ENCODE measurements around the gene BCL10. TPM values are rescaled to one million over a fixed set of nuclear protein-coding genes. Genes with fewer than 3 reads are reported as not detected.
A peak's percentile ranks its signal among the peaks of the same experiment; 100 is the strongest.

Gene BCL10
- total and polyA plus RNA-seq, 2 of the 13 experiments (the other 11 are each of a cell fraction or from before 2014, with no cell fraction given), result 3.7 to 14.1 TPM

GRCh38 chr1:85303440-85304162 is 27.2 kb upstream of the BCL10 start:
- CTCF ChIA-PET (ENCODE audit: low intra/inter-chr PET ratio, low total read pairs), result no interaction called here
- in situ Hi-C loops (cut with HindIII; ENCODE audit: extremely low pct_ligation_motif_present, low pct_unique_long_range_greater_than_20kb) (loop anchor here (10.0 kb wide), 1 partner anchor 581 kb away; no protein-coding TSS in a partner anchor), intact Hi-C loops (cut with micrococcal nuclease; ENCODE audit: unreplicated experiment) (loop anchor here (10.0 kb wide), 1 partner anchor 581 kb away; no protein-coding TSS in a partner anchor)
- no peak overlapping the region for H2AFZ ChIP-seq (ENCODE audit: low read length)
- FAIRE-seq, result no peak
- WGBS (ENCODE audit: low lambda C conversion rate), result 38% methylated on average over 4 of the region's 4 CpGs
- POLR2A ChIA-PET, result no interaction called here
- no peak overlapping the region for H3K9ac ChIP-seq (ENCODE audit: insufficient read depth, low read depth, low read length)
- no peak overlapping the region for H3K4me2 ChIP-seq (ENCODE audit: low read depth, low read length)
- 0 out of 5 replicates have a peak, but pooled peaks cover 0 to 4% of the 10 kb centered on the region in 2 experiments for H3K27me3 ChIP-seq (ENCODE audit: control insufficient read depth in 1 of 2, insufficient read depth in 2 of 2, low read length in 2 of 2)
- DNase-seq (ENCODE audit: low spot score), result no peak
- TF ChIP-seq GABPA (IDR thresholded peaks at IDR 0.05; ENCODE audit: low read depth, low read length) (no peak), GABPA (CRISPR knock-in tag; IDR thresholded peaks at IDR 0.05; ENCODE audit: low read depth) (peak; percentile 66), THAP11 (CRISPR knock-in tag; IDR thresholded peaks at IDR 0.05) (peak; percentile 79), ZNF143 (CRISPR knock-in tag; IDR thresholded peaks at IDR 0.05) (0 out of 2 replicates have a peak, but pooled peaks have one; percentile 34), ZNF550 (CRISPR knock-in tag; IDR thresholded peaks at IDR 0.05; ENCODE audit: borderline replicate concordance) (no peak)
- H4K20me1 ChIP-seq (ENCODE audit: insufficient read depth, low read length), result no peaks in the 10 kb centered on the region
- no peak overlapping the region for H3K4me3 ChIP-seq (replicated peaks in 1 of 3; ENCODE audit: insufficient read depth in 1 of 3, low read depth in 2 of 3, low read length in 3 of 3)
- H3K36me3 ChIP-seq (replicated peaks in 1 of 2; ENCODE audit: control insufficient read depth in 1 of 2, insufficient read depth in 2 of 2, low read length in 2 of 2), result no peaks in the 10 kb centered on the region
- no peak for ATAC-seq
- H3K9me3 ChIP-seq (ENCODE audit: low read length), result no peaks in the 10 kb centered on the region
- no peak overlapping the region for H3K27ac ChIP-seq (ENCODE audit: extremely low read length, insufficient read depth, low read length)
- H3K4me1 ChIP-seq (ENCODE audit: insufficient read depth, low read length), result peaks cover 14% of the 10 kb centered on the region
- BruUV-seq (replicated peaks), result no TSS peak
- no peaks in the 10 kb centered on the region for H3K79me2 ChIP-seq (ENCODE audit: insufficient read depth, low read length)

DNA sequence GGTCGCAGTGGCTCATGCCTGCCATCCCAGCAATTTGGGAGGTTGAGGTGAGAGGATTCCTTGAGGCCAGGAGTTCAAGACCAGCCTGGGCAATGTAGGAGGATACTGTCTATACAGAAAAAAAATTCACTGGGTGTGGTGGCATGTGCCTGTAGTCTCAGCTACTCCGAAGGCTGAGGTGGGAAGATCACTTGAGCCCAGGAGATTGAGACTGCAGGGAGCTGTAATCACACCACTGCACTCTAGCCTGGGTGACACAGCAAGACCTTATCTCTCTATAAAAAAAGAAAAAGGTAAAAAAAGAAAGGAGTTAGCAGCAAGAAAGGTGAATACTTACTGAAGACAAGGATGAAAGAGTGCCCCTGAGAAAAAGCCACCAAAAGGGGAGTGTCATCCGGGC is 23.7 kb upstream of the BCL10 start:
- DNase-seq (ENCODE audit: low spot score) (no peak), FAIRE-seq (no peak), ATAC-seq (no peak)
- Histone ChIP-seq H3K4me3 (replicated peaks in 1 of 3; ENCODE audit: insufficient read depth in 1 of 3, low read depth in 2 of 3, low read length in 3 of 3) (no peak overlapping the region), H3K27ac (ENCODE audit: extremely low read length, insufficient read depth, low read length) (no peak overlapping the region), H3K4me1 (ENCODE audit: insufficient read depth, low read length) (peaks cover 20% of the 10 kb centered on the region), H3K27me3 (ENCODE audit: control insufficient read depth in 1 of 2, insufficient read depth in 2 of 2, low read length in 2 of 2) (0 out of 5 replicates have a peak, but pooled peaks cover 0 to 4% of the 10 kb centered on the region in 2 experiments), H3K36me3 (replicated peaks in 1 of 2; ENCODE audit: control insufficient read depth in 1 of 2, insufficient read depth in 2 of 2, low read length in 2 of 2) (no peaks in the 10 kb centered on the region), H3K9me3 (ENCODE audit: low read length) (no peaks in the 10 kb centered on the region), H2AFZ (ENCODE audit: low read length) (no peak overlapping the region), H3K79me2 (ENCODE audit: insufficient read depth, low read length) (no peaks in the 10 kb centered on the region), H4K20me1 (ENCODE audit: insufficient read depth, low read length) (no peaks in the 10 kb centered on the region), H3K4me2 (ENCODE audit: low read depth, low read length) (no peak overlapping the region), H3K9ac (ENCODE audit: insufficient read depth, low read depth, low read length) (no peak overlapping the region)
- in situ Hi-C loops (cut with HindIII; ENCODE audit: extremely low pct_ligation_motif_present, low pct_unique_long_range_greater_than_20kb) (loop anchor here (10.0 kb wide), 1 partner anchor 585 kb away; no protein-coding TSS in a partner anchor), intact Hi-C loops (cut with micrococcal nuclease; ENCODE audit: unreplicated experiment) (loop anchor here (10.0 kb wide), 1 partner anchor 585 kb away; no protein-coding TSS in a partner anchor)
- BruUV-seq (replicated peaks), result no TSS peak
- WGBS (ENCODE audit: low lambda C conversion rate), result 51% methylated on average over 3 of the region's 3 CpGs
- ChIA-PET POLR2A (no interaction called here), CTCF (ENCODE audit: low intra/inter-chr PET ratio, low total read pairs) (no interaction called here)
- TF ChIP-seq HMG20A (CRISPR knock-in tag; IDR thresholded peaks at IDR 0.05; ENCODE audit: borderline replicate concordance), result no peak
- no peak for TF ChIP-seq MXD4 (CRISPR knock-in tag; IDR thresholded peaks at IDR 0.05)
- TF ChIP-seq ZBTB20 (CRISPR knock-in tag; IDR thresholded peaks at IDR 0.05; ENCODE audit: borderline replicate concordance, low read depth), result no peak
- TF ChIP-seq ZNF781 (CRISPR knock-in tag; IDR thresholded peaks at IDR 0.05; ENCODE audit: borderline replicate concordance, not compliant biosample characterization), result no peak
- no peak for TF ChIP-seq RFX5 (IDR thresholded peaks at IDR 0.05; ENCODE audit: low read depth, low read length)
- no peak for TF ChIP-seq FOXM1 (CRISPR knock-in tag; IDR thresholded peaks at IDR 0.05)
- no peak for TF ChIP-seq HMG20B (CRISPR knock-in tag; conservative IDR thresholded peaks at IDR 0.05)
- no peak for TF ChIP-seq RFXANK (CRISPR knock-in tag; IDR thresholded peaks at IDR 0.05)
- no peak for TF ChIP-seq RBM39 (IDR thresholded peaks at IDR 0.05; ENCODE audit: low read depth, low read length, poor library complexity, severe bottlenecking)
- no peak for TF ChIP-seq MED1 (CRISPR knock-in tag; IDR thresholded peaks at IDR 0.05)
- no peak for TF ChIP-seq ZNF430 (CRISPR knock-in tag; IDR thresholded peaks at IDR 0.05)
- no peak for TF ChIP-seq ESRRA (CRISPR knock-in tag; IDR thresholded peaks at IDR 0.05; ENCODE audit: low read depth)
- TF ChIP-seq FOSL1 (CRISPR knock-in tag; IDR thresholded peaks at IDR 0.05; ENCODE audit: borderline replicate concordance), result no peak
- TF ChIP-seq THYN1 (CRISPR knock-in tag; IDR thresholded peaks at IDR 0.05; ENCODE audit: borderline replicate concordance, low read depth), result no peak
